Activated naive CD8-positive, alpha-beta T cell treated with anti-CD3 and anti-CD28 coated beads, Interleukin-2, amount 10 ng/mL, durations not matched to agents 7 days and 5 days (primary cell): ENCODE measurements around the gene GNAQ. TPM values are rescaled to one million over a fixed set of nuclear protein-coding genes. Genes with fewer than 3 reads are reported as not detected.

ENCODE experiments used
- ATAC-seq: fragments of 150-1000 bp; cut with Tn5 transposase; one replicate; pipeline ENCODE4 v1.10.0; 2021; ENCODE audit warnings: low read depth, moderate library complexity
- POLR2A ChIA-PET: fragments of 350-600 bp; sonication (Branson Sonifier 250); formaldehyde crosslinking; loops from one replicate; lab custom pipeline; 2021; ENCODE audit warnings: antibody characterized with exemption; lab: Charles Lee
- DNase-seq: peaks from one replicate; pipeline ENCODE4 v3.0.0; 2021
- H3K27ac Mint-ChIP-seq: one replicate; pipeline ENCODE4 v1.8.0; 2022; ENCODE audit warnings: mild to moderate bottlenecking, mixed read lengths
- H3K27me3 Mint-ChIP-seq: one replicate; pipeline ENCODE4 v1.8.0; 2022; ENCODE audit warnings: mild to moderate bottlenecking, moderate library complexity, mixed read lengths
- H3K36me3 Mint-ChIP-seq: one replicate; pipeline ENCODE4 v1.8.0; 2021; ENCODE audit warnings: mild to moderate bottlenecking, mixed read lengths
- H3K4me1 Mint-ChIP-seq: one replicate; pipeline ENCODE4 v1.8.0; 2021; ENCODE audit warnings: mixed read lengths
- H3K4me3 Mint-ChIP-seq: one replicate; pipeline ENCODE4 v1.8.0; 2022; ENCODE audit warnings: mild to moderate bottlenecking, moderate library complexity, mixed read lengths
- H3K9me3 Mint-ChIP-seq: one replicate; pipeline ENCODE4 v1.8.0; 2021; ENCODE audit warnings: mixed read lengths
- total RNA-seq, 2 experiments: library from RNA; stranded (reverse); gene quantifications; one replicate each; pipeline ENCODE4 v1.2.3, GENCODE V29; 2021

The GNAQ gene
- total RNA-seq, 2 experiments from 2014 or later: 25.5 to 30.4 TPM

DNA sequence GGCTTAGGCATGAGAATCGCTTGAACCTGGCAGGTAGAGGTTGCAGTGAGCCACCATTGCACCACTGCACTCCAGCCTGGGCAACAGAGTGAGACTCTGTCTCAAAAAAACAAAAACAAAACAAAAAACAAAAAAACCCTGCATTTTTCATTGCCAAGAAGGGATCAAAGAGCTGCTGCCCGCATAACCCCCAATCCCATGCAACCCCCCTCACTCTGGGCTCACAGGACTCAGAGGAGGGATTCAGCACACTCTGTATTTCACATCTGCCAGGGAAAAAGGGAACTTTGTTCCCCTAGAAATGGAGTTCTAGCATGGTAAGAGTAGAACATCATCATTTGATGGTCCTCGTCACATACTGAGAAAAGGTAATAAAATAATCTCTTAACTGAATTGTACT lies 229.5 kb downstream of the GNAQ start:
- H3K27me3 Mint-ChIP-seq: no peaks in the 10 kb centered on the region
- no peak for ATAC-seq
- H3K4me1 Mint-ChIP-seq: peaks cover 1% of the 10 kb centered on the region
- no peak overlapping the region for H3K27ac Mint-ChIP-seq
- peaks cover 19% of the 10 kb centered on the region for H3K36me3 Mint-ChIP-seq
- no peak overlapping the region for H3K4me3 Mint-ChIP-seq
- DNase-seq: no peak
- H3K9me3 Mint-ChIP-seq: no peaks in the 10 kb centered on the region
- POLR2A ChIA-PET: no interaction called here

DNA sequence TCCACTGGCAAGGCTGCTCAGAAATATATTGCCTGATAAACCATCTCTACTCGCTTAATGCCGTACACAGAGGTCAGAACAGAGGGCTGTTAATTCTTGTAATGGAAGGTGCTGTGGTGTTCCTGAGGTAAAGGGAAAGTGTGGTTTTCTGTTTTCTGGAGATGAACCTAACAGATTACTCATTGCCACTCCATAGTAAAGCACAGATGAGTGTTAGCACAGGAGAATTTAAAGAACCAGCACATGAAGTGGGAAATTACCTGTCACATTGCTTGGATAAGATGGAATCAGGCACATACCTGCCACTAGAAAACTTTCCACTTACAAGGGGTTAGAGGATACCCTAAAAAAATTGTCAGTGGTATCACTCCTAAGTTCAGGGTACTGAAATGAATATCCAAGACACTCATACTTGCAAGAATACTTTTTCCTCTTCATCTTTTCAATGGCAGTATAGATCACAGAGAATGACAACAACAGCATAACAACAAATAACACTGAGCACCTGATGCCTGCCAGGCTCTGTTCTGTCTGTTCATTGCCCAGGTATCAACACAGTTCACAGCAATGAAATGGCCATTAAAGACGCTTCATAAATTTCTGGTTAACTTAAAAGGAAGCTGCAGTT lies 230.6 kb downstream of the GNAQ start:
- Mint-ChIP-seq H3K27me3 (no peaks in the 10 kb centered on the region), H3K4me1 (no peaks in the 10 kb centered on the region), H3K9me3 (no peaks in the 10 kb centered on the region), H3K36me3 (peaks cover 14% of the 10 kb centered on the region), H3K27ac (no peak overlapping the region), H3K4me3 (no peak overlapping the region)
- no peak for DNase-seq
- POLR2A ChIA-PET: no interaction called here
- no peak for ATAC-seq

DNA sequence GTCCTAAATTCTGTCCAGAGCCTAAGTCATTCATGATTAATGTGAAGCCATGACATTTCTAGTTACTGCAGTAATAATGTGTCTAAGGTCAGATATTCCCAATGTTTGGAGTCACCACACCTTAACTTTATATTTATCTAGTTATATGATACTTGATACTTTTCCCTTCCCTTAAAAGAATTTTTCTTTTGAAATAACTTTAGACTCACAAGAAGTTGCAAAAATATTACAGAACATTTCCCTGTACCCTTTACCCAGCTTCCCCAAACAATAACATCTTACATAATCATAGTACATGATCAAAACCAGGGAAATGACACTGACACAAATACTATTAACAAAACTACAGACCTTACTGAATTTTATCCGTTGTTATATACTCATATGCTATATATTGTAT lies 233.5 kb downstream of the GNAQ start:
- POLR2A ChIA-PET: no interaction called here
- Mint-ChIP-seq H3K36me3 (peaks cover 18% of the 10 kb centered on the region), H3K9me3 (no peaks in the 10 kb centered on the region), H3K4me1 (no peaks in the 10 kb centered on the region), H3K27me3 (no peaks in the 10 kb centered on the region), H3K27ac (no peak overlapping the region), H3K4me3 (no peak overlapping the region)
- ATAC-seq (no peak), DNase-seq (no peak)

DNA sequence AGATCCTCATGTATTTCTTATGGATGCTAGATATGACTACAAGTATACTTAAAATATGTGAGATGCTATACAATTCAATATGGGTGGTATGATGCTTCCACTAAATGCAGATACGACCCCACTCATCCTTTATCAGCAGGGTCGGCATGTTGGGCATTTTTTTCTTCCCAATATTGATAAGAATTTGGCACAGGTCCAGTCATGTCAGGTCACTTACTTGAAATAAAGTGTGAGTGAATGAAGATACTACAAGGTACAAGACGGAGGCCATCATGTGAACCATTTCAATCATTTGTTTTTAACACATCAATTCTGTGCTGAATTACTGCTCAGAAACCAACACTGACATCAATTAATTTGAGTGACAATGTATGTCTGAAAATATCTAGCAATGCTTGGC lies 236.6 kb downstream of the GNAQ start:
- DNase-seq (no peak), ATAC-seq (no peak)
- Mint-ChIP-seq H3K4me1 (no peaks in the 10 kb centered on the region), H3K9me3 (no peaks in the 10 kb centered on the region), H3K4me3 (no peak overlapping the region), H3K36me3 (peaks cover 15% of the 10 kb centered on the region), H3K27me3 (no peaks in the 10 kb centered on the region), H3K27ac (no peak overlapping the region)
- POLR2A ChIA-PET: no interaction called here

DNA sequence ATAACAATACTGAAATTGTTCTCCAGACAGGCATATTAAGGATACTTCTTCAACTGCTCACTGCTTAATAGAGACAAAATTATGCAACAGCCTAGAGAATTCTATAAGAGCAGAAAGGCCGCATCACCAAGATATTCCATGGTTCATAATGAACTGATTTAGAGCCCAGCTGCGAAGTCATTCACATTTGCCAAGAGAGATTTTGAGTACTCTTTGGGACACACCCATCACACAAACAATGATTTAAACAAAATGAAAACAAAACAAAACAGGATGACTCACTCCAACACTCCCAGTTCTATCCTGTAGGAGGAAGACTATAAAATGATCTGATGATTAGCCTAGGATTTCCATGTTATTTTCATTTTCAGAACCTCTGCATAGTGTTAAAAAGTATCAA lies 237.8 kb downstream of the GNAQ start:
- POLR2A ChIA-PET: no interaction called here
- H3K9me3 Mint-ChIP-seq: no peaks in the 10 kb centered on the region
- no peaks in the 10 kb centered on the region for H3K4me1 Mint-ChIP-seq
- H3K4me3 Mint-ChIP-seq: no peak overlapping the region
- no peak overlapping the region for H3K27ac Mint-ChIP-seq
- H3K27me3 Mint-ChIP-seq: no peaks in the 10 kb centered on the region
- peaks cover 18% of the 10 kb centered on the region for H3K36me3 Mint-ChIP-seq
- no peak for DNase-seq
- ATAC-seq: no peak

DNA sequence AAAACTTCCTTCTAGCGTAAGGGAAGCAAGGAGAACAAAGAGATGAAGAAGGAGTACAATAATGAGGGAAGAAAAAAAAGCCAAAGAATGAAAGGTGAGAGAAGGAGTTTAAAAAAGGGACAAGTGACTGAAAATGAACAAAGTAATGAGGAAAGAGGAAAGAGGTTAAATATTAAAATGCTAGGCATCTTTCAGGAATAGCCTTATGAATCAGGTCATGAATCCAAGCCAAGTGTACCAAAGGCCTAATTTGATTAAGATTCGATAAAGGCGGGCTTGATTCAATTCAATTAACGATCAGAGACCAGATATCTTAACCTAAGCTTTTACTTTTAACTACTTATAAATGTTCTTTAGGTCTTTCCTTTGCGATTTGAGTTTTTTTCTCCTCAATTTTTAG lies 241.7 kb downstream of the GNAQ start:
- no peaks in the 10 kb centered on the region for H3K4me1 Mint-ChIP-seq
- no peak for DNase-seq
- POLR2A ChIA-PET: no interaction called here
- no peak overlapping the region for H3K4me3 Mint-ChIP-seq
- H3K27me3 Mint-ChIP-seq: no peaks in the 10 kb centered on the region
- no peaks in the 10 kb centered on the region for H3K9me3 Mint-ChIP-seq
- no peak for ATAC-seq
- H3K27ac Mint-ChIP-seq: no peak overlapping the region
- peaks cover 16% of the 10 kb centered on the region for H3K36me3 Mint-ChIP-seq

DNA sequence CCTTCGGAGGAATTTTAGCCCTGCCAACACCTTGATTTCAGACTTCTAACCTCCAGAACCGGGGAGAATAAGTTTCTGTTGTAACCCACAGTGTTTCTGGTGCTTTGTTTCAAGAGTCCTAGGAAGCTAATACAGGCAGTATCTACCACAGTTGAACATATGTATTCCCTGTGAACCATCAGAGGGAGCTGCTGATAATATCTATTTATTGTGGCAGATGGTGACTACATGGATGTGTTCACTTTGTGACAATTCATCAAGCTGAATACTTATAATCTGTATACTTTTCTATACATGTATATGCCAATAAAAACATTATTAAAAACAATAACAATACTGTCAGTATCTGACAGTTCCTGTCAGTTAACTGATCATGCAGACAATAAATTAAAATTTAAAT lies 246.3 kb downstream of the GNAQ start:
- H3K4me1 Mint-ChIP-seq: peaks cover under 1% of the 10 kb centered on the region
- H3K27me3 Mint-ChIP-seq: no peaks in the 10 kb centered on the region
- H3K36me3 Mint-ChIP-seq: peaks cover 15% of the 10 kb centered on the region
- no peak overlapping the region for H3K4me3 Mint-ChIP-seq
- DNase-seq (no peak), ATAC-seq (no peak)
- H3K27ac Mint-ChIP-seq: no peak overlapping the region
- POLR2A ChIA-PET: interaction anchor here (0.6 kb wide), 1 partner anchor 104 kb away, joined by 3 read pairs; no protein-coding TSS in a partner anchor
- H3K9me3 Mint-ChIP-seq: no peaks in the 10 kb centered on the region

DNA sequence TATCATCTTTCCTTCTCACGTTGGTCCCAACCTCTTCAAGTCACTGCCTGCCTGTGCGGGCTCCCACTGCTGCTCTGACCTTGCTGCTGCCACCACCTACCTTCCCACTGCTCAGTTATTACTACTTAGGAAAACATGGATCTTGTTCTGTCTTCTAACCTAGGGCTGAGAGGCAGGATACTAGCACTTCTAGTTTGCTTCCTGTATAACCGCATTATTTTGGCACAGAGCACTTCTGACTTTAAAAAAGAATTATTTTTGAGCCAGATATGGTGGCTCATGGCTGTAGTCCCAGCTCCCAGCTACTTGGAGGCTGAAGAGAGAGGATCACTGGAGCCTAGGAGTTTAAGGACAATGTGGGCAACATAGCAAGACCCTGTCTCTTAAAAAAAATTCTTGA lies 248.1 kb downstream of the GNAQ start:
- Mint-ChIP-seq H3K9me3 (no peaks in the 10 kb centered on the region), H3K4me1 (peaks cover 14% of the 10 kb centered on the region), H3K36me3 (peaks cover 17% of the 10 kb centered on the region), H3K27me3 (no peaks in the 10 kb centered on the region), H3K27ac (no peak overlapping the region), H3K4me3 (no peak overlapping the region)
- POLR2A ChIA-PET: no interaction called here
- DNase-seq (no peak), ATAC-seq (no peak)

DNA sequence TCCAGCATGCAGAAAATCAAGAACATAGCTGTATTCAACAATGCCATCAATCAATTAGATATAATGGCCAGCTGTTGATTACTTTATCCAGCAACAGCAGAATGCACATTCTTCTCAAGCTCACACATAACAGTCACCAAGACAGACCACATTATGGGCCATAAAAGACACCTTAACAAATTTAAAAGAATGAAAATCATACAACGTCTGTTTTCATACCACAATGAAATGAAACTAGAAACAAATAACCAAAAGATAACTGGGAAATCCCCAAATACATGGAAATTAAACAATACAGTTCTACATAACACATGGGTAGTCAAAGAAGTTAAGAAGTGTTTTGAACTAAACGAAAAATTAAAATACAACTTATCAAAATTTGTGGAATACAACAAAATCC lies 252.6 kb downstream of the GNAQ start:
- H3K36me3 Mint-ChIP-seq: peaks cover 27% of the 10 kb centered on the region
- H3K27ac Mint-ChIP-seq: no peak overlapping the region
- H3K27me3 Mint-ChIP-seq: no peaks in the 10 kb centered on the region
- POLR2A ChIA-PET: interaction anchor here (0.6 kb wide), 1 partner anchor 353 kb away, joined by 3 read pairs; no protein-coding TSS in a partner anchor
- DNase-seq: no peak
- no peak for ATAC-seq
- H3K4me1 Mint-ChIP-seq: peaks cover 14% of the 10 kb centered on the region
- peak overlapping the region; percentile 45 for H3K4me3 Mint-ChIP-seq
- H3K9me3 Mint-ChIP-seq: peaks cover 2% of the 10 kb centered on the region

DNA sequence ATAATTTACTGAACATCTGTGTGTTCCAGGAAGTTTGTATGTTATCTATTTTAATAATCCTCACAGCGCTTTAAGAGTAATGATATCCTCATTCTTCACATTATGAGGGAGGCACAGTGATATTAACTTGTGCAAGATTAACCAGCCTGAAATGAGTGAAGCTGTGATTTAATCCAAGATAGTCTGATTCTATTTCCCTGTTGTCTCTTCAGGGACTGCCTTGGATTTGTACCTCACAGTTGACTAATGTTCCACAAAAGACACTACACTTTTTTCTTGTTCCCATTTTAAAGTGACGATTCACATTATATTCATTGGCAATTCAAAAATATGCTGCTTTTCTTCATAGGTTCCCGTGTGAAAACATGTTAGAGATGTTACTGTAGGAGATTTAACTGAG lies 258.2 kb downstream of the GNAQ start:
- DNase-seq (no peak), ATAC-seq (no peak)
- no peaks in the 10 kb centered on the region for H3K27me3 Mint-ChIP-seq
- H3K4me1 Mint-ChIP-seq: no peaks in the 10 kb centered on the region
- peaks cover 16% of the 10 kb centered on the region for H3K36me3 Mint-ChIP-seq
- POLR2A ChIA-PET: no interaction called here
- H3K4me3 Mint-ChIP-seq: no peak overlapping the region
- peaks cover 2% of the 10 kb centered on the region for H3K9me3 Mint-ChIP-seq
- no peak overlapping the region for H3K27ac Mint-ChIP-seq

DNA sequence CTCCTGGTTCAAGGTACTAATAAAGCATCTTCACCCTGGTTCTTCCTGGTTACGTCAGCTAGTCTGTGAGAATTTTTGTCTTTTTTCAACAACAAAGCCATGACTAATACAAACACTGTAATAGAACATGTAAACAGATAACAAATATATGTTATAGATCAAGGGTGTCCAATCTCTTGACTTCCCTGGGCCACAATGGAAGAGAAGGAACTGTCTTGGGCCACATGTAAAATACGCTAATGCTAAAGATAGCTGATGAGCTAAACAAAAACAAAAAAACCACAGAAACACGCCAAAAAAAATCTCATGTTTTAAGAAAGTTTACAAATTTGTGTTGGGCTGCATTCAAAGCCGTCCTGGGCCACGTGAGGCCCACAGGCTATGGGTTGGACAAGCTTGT lies 259.0 kb downstream of the GNAQ start:
- peaks cover 13% of the 10 kb centered on the region for H3K36me3 Mint-ChIP-seq
- peaks cover 2% of the 10 kb centered on the region for H3K9me3 Mint-ChIP-seq
- no peak overlapping the region for H3K4me3 Mint-ChIP-seq
- H3K27ac Mint-ChIP-seq: no peak overlapping the region
- POLR2A ChIA-PET: no interaction called here
- no peak for DNase-seq
- H3K4me1 Mint-ChIP-seq: no peaks in the 10 kb centered on the region
- H3K27me3 Mint-ChIP-seq: no peaks in the 10 kb centered on the region
- ATAC-seq: no peak

DNA sequence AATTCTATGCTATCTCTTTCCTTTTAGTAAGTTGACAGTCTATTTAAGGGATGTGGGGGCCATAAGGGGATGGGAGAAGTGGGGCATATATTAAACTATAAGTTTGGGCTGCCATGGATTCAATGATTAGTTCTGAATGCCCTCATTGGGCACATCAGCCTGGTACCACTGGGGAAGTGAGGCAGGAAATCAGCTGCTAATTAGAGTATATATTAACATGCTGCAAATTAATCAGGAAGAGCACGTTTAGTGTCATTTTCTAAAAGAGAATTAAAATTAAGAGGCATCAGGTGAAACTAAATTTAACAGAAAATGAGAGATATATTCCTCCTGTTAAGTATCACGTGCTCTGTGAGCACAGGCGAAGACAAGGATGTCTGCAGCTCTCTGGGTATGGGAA lies 260.4 kb downstream of the GNAQ start:
- H3K36me3 Mint-ChIP-seq: peaks cover 7% of the 10 kb centered on the region
- H3K27me3 Mint-ChIP-seq: no peaks in the 10 kb centered on the region
- H3K4me1 Mint-ChIP-seq: no peaks in the 10 kb centered on the region
- POLR2A ChIA-PET: no interaction called here
- H3K27ac Mint-ChIP-seq: no peak overlapping the region
- no peak for DNase-seq
- peaks cover under 1% of the 10 kb centered on the region for H3K9me3 Mint-ChIP-seq
- H3K4me3 Mint-ChIP-seq: no peak overlapping the region
- no peak for ATAC-seq

DNA sequence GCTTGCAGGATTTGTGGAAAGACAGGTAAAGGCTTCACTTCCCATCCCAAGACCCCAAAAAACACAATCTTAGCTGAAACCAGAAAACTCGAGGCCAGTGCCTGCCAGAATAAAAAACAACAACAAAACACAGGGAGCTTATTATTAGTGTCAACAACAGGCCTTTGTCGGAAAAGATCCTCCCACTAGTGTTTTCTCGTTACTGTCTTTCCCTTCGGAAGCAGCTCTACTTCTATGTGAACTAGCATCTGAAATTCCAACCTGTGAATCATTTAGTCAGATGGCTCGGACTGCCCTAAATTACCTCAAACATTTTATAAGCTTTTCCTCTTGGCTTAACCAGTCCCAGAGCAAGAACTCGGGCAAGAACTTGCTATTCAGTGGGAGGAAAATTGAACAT lies 261.3 kb downstream of the GNAQ start:
- H3K4me3 Mint-ChIP-seq: no peak overlapping the region
- ATAC-seq (no peak), DNase-seq (no peak)
- no peaks in the 10 kb centered on the region for H3K4me1 Mint-ChIP-seq
- POLR2A ChIA-PET: no interaction called here
- H3K9me3 Mint-ChIP-seq: no peaks in the 10 kb centered on the region
- no peaks in the 10 kb centered on the region for H3K27me3 Mint-ChIP-seq
- H3K27ac Mint-ChIP-seq: no peak overlapping the region
- peaks cover 4% of the 10 kb centered on the region for H3K36me3 Mint-ChIP-seq

DNA sequence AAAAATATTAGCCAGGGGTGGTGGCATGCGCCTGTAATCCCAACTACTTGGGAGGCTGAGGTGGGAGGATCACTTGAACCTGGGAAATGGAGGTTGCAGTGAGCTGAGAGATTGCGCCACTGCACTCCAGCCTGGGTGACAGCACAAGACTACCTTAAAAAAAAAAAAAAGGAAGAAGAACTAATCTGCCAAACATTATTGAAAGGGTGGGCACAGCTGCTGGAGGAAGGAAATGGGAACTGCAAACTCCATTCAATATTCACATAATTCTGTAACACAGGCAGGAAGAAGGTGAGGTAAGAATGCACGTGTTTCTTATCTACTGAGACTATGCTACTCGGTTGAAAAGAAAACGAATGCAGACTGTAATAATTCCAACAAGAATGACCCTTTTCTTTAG lies 262.4 kb downstream of the GNAQ start:
- H3K4me1 Mint-ChIP-seq: no peaks in the 10 kb centered on the region
- DNase-seq (no peak), ATAC-seq (no peak)
- H3K27me3 Mint-ChIP-seq: no peaks in the 10 kb centered on the region
- H3K4me3 Mint-ChIP-seq: no peak overlapping the region
- H3K9me3 Mint-ChIP-seq: no peaks in the 10 kb centered on the region
- H3K36me3 Mint-ChIP-seq: peaks cover 4% of the 10 kb centered on the region
- POLR2A ChIA-PET: interaction anchor here (0.7 kb wide), 1 partner anchor 115 kb away, joined by 4 read pairs; no protein-coding TSS in a partner anchor
- no peak overlapping the region for H3K27ac Mint-ChIP-seq
